ENCODE measurements around the gene PSG4.
"Not testable (repeated sequence)": the region's sequence is repeated elsewhere in the genome, so short reads cannot be mapped to it uniquely, and the experiment has no call there.

Gene PSG4

GRCh38 chr19:43215881-43216280 is 10.4 kb upstream of the PSG4 start:
- not testable (repeated sequence) for H3K4me3 Mint-ChIP-seq; H3K27me3 Mint-ChIP-seq (ENCODE audit: low read depth); H3K9me3 Mint-ChIP-seq; H3K4me1 Mint-ChIP-seq (ENCODE audit: low read depth); H3K27ac Mint-ChIP-seq; H3K36me3 Mint-ChIP-seq (ENCODE audit: low read depth)

GRCh38 chr19:43207991-43208390 is 2.6 kb upstream of the PSG4 start:
- Mint-ChIP-seq H3K27ac (no peak overlapping the region), H3K4me3 (no peak overlapping the region), H3K27me3 (ENCODE audit: low read depth) (no peaks in the 10 kb centered on the region), H3K36me3 (ENCODE audit: low read depth) (no peaks in the 10 kb centered on the region), H3K9me3 (no peaks in the 10 kb centered on the region), H3K4me1 (ENCODE audit: low read depth) (peaks cover 2% of the 10 kb centered on the region)

GRCh38 chr19:43207174-43207573 is 1.7 kb upstream of the PSG4 start:
- not testable (repeated sequence) for H3K9me3 Mint-ChIP-seq; H3K4me1 Mint-ChIP-seq (ENCODE audit: low read depth); H3K27ac Mint-ChIP-seq; H3K36me3 Mint-ChIP-seq (ENCODE audit: low read depth); H3K27me3 Mint-ChIP-seq (ENCODE audit: low read depth); H3K4me3 Mint-ChIP-seq

- H3K4me3 Mint-ChIP-seq; H3K27ac Mint-ChIP-seq; H3K4me1 Mint-ChIP-seq (ENCODE audit: low read depth); H3K9me3 Mint-ChIP-seq; H3K27me3 Mint-ChIP-seq (ENCODE audit: low read depth); H3K36me3 Mint-ChIP-seq (ENCODE audit: low read depth): not testable (repeated sequence)
These were observed 1.8 kb downstream of the PSG4 start for GRCh38 chr19:43203611-43204010.

- not testable (repeated sequence) for H3K27ac Mint-ChIP-seq; H3K36me3 Mint-ChIP-seq (ENCODE audit: low read depth); H3K4me1 Mint-ChIP-seq (ENCODE audit: low read depth); H3K9me3 Mint-ChIP-seq; H3K27me3 Mint-ChIP-seq (ENCODE audit: low read depth); H3K4me3 Mint-ChIP-seq
These were observed 3.5 kb downstream of the PSG4 start for GRCh38 chr19:43201891-43202290.

GRCh38 chr19:43201337-43201801 is 4.1 kb downstream of the PSG4 start:
- H3K27me3 Mint-ChIP-seq (ENCODE audit: low read depth); H3K4me1 Mint-ChIP-seq (ENCODE audit: low read depth); H3K9me3 Mint-ChIP-seq; H3K4me3 Mint-ChIP-seq; H3K27ac Mint-ChIP-seq; H3K36me3 Mint-ChIP-seq (ENCODE audit: low read depth): not testable (repeated sequence)

GRCh38 chr19:43198686-43199419 is 6.6 kb downstream of the PSG4 start:
- H3K9me3 Mint-ChIP-seq; H3K27me3 Mint-ChIP-seq (ENCODE audit: low read depth); H3K4me3 Mint-ChIP-seq; H3K27ac Mint-ChIP-seq; H3K4me1 Mint-ChIP-seq (ENCODE audit: low read depth); H3K36me3 Mint-ChIP-seq (ENCODE audit: low read depth): not testable (repeated sequence)

GRCh38 chr19:43197666-43198397 is 7.6 kb downstream of the PSG4 start:
- H3K4me3 Mint-ChIP-seq; H3K9me3 Mint-ChIP-seq; H3K36me3 Mint-ChIP-seq (ENCODE audit: low read depth); H3K27ac Mint-ChIP-seq; H3K4me1 Mint-ChIP-seq (ENCODE audit: low read depth); H3K27me3 Mint-ChIP-seq (ENCODE audit: low read depth): not testable (repeated sequence)

GRCh38 chr19:43194397-43194796 is 11.0 kb downstream of the PSG4 start:
- H3K4me1 Mint-ChIP-seq (ENCODE audit: low read depth); H3K27ac Mint-ChIP-seq; H3K36me3 Mint-ChIP-seq (ENCODE audit: low read depth); H3K9me3 Mint-ChIP-seq; H3K4me3 Mint-ChIP-seq; H3K27me3 Mint-ChIP-seq (ENCODE audit: low read depth): not testable (repeated sequence)

GRCh38 chr19:43192381-43193155 is 12.9 kb downstream of the PSG4 start:
- H3K27ac Mint-ChIP-seq; H3K9me3 Mint-ChIP-seq; H3K27me3 Mint-ChIP-seq (ENCODE audit: low read depth); H3K4me3 Mint-ChIP-seq; H3K36me3 Mint-ChIP-seq (ENCODE audit: low read depth); H3K4me1 Mint-ChIP-seq (ENCODE audit: low read depth): not testable (repeated sequence)

- H3K4me1 Mint-ChIP-seq (ENCODE audit: low read depth); H3K9me3 Mint-ChIP-seq; H3K36me3 Mint-ChIP-seq (ENCODE audit: low read depth); H3K27ac Mint-ChIP-seq; H3K27me3 Mint-ChIP-seq (ENCODE audit: low read depth); H3K4me3 Mint-ChIP-seq: not testable (repeated sequence)
These were observed 17.3 kb downstream of the PSG4 start for GRCh38 chr19:43188092-43188491.

- H3K4me1 Mint-ChIP-seq (ENCODE audit: low read depth); H3K27ac Mint-ChIP-seq; H3K36me3 Mint-ChIP-seq (ENCODE audit: low read depth); H3K4me3 Mint-ChIP-seq; H3K9me3 Mint-ChIP-seq; H3K27me3 Mint-ChIP-seq (ENCODE audit: low read depth): not testable (repeated sequence)
These were observed 19.0 kb downstream of the PSG4 start, which contains the start of gene PSG5 for GRCh38 chr19:43186311-43186935. TSS of gene PSG5 (minus strand) at chr19:43186536. CDS start at chr19:43186405, 131 bp downstream.

- not testable (repeated sequence) for H3K4me3 Mint-ChIP-seq; H3K27ac Mint-ChIP-seq; H3K36me3 Mint-ChIP-seq (ENCODE audit: low read depth); H3K27me3 Mint-ChIP-seq (ENCODE audit: low read depth); H3K9me3 Mint-ChIP-seq; H3K4me1 Mint-ChIP-seq (ENCODE audit: low read depth)
These were observed 23.3 kb downstream of the PSG4 start for GRCh38 chr19:43181869-43182771.

- H3K27ac Mint-ChIP-seq; H3K9me3 Mint-ChIP-seq; H3K4me1 Mint-ChIP-seq (ENCODE audit: low read depth); H3K27me3 Mint-ChIP-seq (ENCODE audit: low read depth); H3K4me3 Mint-ChIP-seq; H3K36me3 Mint-ChIP-seq (ENCODE audit: low read depth): not testable (repeated sequence)
These were observed 25.8 kb downstream of the PSG4 start for GRCh38 chr19:43179569-43180147.

Measured in T-helper 1 cell treated with Interleukin-12 subunit alpha and Interleukin-12 subunit beta and Interleukin-4 antibody, amounts not matched to agents 30 μg/mL and 1 μg/mL, for 36 hours (primary cell).